ENCODE data around the gene BPNT1. TPM values are rescaled to one million over a fixed set of nuclear protein-coding genes. Genes with fewer than 3 reads are reported as not detected.

Gene BPNT1
- total RNA-seq, 2 donors from 2014 or later, result 14.4 to 20.3 TPM

DNA sequence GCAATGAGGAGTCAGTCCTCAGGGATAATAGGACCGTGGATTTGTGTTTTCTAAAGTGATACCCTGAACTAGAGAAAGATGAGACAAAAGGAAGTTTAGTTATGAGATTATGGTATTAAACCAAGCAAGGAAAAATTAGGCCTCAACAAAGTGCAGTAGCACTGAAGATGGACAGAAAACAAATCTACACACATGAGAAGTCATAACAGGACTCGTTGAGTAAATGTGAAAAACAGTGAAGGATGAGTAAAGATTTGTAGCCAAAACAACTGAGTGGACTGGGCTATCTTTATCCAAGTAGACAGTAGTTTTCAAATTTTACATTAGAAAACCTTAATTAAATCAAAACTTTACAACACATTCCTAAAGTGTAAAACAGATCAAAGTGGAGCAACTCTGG, 58.3 kb downstream of the BPNT1 start:
- DNase-seq (ENCODE audit: low spot score), result no peak
- Histone ChIP-seq H3K36me3 (peaks cover 31% of the 10 kb centered on the region), H3K27ac (no peak overlapping the region), H3K9me3 (no peaks in the 10 kb centered on the region), H3K27me3 (no peaks in the 10 kb centered on the region), H3K4me3 (no peak overlapping the region), H3K4me1 (no peaks in the 10 kb centered on the region)
- TF ChIP-seq, protein P1, sequence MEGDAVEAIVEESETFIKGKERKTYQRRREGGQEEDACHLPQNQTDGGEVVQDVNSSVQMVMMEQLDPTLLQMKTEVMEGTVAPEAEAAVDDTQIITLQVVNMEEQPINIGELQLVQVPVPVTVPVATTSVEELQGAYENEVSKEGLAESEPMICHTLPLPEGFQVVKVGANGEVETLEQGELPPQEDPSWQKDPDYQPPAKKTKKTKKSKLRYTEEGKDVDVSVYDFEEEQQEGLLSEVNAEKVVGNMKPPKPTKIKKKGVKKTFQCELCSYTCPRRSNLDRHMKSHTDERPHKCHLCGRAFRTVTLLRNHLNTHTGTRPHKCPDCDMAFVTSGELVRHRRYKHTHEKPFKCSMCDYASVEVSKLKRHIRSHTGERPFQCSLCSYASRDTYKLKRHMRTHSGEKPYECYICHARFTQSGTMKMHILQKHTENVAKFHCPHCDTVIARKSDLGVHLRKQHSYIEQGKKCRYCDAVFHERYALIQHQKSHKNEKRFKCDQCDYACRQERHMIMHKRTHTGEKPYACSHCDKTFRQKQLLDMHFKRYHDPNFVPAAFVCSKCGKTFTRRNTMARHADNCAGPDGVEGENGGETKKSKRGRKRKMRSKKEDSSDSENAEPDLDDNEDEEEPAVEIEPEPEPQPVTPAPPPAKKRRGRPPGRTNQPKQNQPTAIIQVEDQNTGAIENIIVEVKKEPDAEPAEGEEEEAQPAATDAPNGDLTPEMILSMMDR (IDR thresholded peaks at IDR 0.05), result no peak

DNA sequence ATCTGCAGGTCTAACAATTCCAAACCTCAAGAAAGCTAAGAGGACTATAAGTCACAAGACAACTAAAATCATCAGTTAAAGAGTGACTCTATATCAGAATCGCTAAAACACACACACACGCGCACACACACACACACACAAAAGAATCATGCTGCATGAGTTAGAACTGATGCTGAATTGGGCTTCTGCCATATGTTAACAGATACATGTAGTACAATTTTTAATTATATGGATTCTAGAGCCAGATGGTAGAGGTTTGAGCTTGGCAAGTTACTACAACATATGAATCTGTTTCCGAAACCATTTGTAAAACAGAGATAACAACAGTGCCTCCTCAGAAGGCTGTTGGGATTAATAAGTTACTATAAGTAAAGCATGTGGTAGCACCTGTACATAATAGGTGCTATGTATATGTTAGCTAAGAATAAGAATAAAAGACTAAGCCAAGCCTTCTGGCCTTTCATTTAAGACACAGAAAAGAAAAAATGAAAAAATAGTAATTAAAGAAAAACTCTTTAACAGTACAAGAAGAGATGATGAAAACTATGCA, 61.2 kb downstream of the BPNT1 start:
- no peak for DNase-seq (ENCODE audit: low spot score)
- Histone ChIP-seq H3K27ac (no peak overlapping the region), H3K36me3 (peaks cover 39% of the 10 kb centered on the region), H3K4me1 (no peaks in the 10 kb centered on the region), H3K9me3 (no peaks in the 10 kb centered on the region), H3K27me3 (no peaks in the 10 kb centered on the region), H3K4me3 (no peak overlapping the region)
- TF ChIP-seq, protein P1 (IDR thresholded peaks at IDR 0.05), result no peak

DNA sequence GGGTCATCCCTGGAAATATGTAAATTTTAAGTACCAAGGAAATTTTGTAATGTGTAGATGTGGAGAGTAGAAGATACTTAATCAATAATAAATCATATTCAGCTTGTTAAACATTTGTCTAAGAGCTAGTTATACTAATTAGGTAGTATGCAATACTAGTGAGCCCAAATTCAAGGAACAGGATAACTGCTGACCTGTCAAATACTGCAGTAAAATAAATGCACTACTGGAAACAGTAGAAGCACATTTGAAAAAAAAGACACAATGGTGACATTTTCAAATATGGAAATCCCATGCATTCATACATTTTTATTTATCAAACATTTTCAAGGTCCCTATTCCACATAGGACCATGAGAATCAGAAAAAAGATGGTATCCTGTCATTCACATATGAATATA, 70.5 kb downstream of the BPNT1 start:
- Histone ChIP-seq H3K4me1 (no peaks in the 10 kb centered on the region), H3K27ac (no peak overlapping the region), H3K4me3 (no peak overlapping the region), H3K27me3 (no peaks in the 10 kb centered on the region), H3K9me3 (no peaks in the 10 kb centered on the region), H3K36me3 (peaks cover 79% of the 10 kb centered on the region)
- DNase-seq (ENCODE audit: low spot score), result no peak
- TF ChIP-seq, protein P1 (IDR thresholded peaks at IDR 0.05), result no peak

DNA sequence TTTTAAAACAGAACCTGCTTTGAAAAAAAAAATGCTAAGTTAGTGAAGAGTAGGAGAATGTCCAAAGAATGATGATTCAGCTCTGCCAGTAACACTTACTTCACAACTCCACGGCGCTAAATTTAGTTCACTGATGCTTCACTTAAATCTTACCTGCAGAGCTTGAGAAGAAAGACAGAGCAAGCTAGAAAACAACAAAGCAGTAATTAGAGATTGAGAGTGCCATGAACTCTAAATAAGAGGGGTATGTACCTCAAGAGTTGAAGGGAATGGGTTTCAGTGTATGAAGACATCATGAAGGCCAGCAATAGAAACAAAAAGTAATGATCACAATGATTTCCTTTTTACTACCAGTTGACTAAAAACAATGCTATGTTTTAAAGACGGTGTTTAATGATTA, 76.1 kb downstream of the BPNT1 start:
- Histone ChIP-seq H3K4me3 (no peak overlapping the region), H3K27me3 (no peaks in the 10 kb centered on the region), H3K9me3 (no peaks in the 10 kb centered on the region), H3K27ac (peak overlapping the region in 1 of 2 donors; percentile 6), H3K36me3 (peaks cover 57% of the 10 kb centered on the region), H3K4me1 (peaks cover 0 to 7% of the 10 kb centered on the region in 2 donors)
- DNase-seq (ENCODE audit: low spot score), result no peak
- TF ChIP-seq, protein P1 (IDR thresholded peaks at IDR 0.05), result no peak

DNA sequence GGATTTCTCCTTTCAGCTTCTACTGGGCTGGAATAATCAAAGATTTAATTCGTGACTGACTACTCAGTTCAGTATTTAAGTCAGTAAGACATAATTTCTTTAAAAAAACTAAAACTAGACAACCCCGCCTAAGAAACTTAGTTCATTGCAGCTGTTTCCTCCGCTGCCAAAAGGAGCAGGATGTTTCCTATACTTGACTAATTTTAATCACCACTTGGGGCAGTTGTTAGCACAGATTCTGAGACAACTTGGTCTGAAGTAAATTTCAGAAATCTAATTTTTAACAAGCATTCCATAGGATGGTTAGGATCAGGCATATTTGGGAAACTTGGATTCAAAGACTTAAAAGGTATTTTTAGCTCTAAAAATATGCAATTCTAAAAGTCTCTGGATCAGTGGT, 77.3 kb downstream of the BPNT1 start:
- no peak for DNase-seq (ENCODE audit: low spot score)
- Histone ChIP-seq H3K4me1 (peaks cover 0 to 7% of the 10 kb centered on the region in 2 donors), H3K9me3 (no peaks in the 10 kb centered on the region), H3K36me3 (peaks cover 57% of the 10 kb centered on the region), H3K4me3 (no peak overlapping the region), H3K27me3 (no peaks in the 10 kb centered on the region), H3K27ac (no peak overlapping the region)
- TF ChIP-seq, protein P1 (IDR thresholded peaks at IDR 0.05), result peak in 1 of 2 donors; percentile 13

DNA sequence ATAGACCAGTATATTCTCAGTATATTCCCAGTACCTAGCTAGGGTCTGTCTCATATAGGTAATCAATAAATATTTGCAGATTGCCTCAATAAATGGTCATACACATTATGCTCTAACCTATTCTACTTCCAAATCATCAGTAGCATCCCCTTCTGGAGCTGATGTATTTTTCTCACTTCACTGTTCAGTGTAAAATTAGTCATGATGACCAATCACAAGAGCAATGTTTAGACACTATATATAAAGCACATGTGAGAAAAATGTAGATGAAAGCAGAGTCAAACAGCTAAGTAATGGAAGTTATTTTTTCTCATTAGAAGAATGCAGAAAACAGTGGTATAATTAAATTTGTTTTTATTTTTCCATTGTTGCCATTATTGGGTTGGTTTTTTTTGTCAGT, 78.0 kb downstream of the BPNT1 start:
- Histone ChIP-seq H3K27me3 (no peaks in the 10 kb centered on the region), H3K4me1 (peaks cover 0 to 7% of the 10 kb centered on the region in 2 donors), H3K4me3 (no peak overlapping the region), H3K27ac (no peak overlapping the region), H3K36me3 (peaks cover 53% of the 10 kb centered on the region), H3K9me3 (no peaks in the 10 kb centered on the region)
- TF ChIP-seq, protein P1 (IDR thresholded peaks at IDR 0.05), result no peak
- no peak for DNase-seq (ENCODE audit: low spot score)

Data from right atrium auricular region (tissue), 2 donors.